ENCODE data around the gene AGER.

AGER gene

DNA sequence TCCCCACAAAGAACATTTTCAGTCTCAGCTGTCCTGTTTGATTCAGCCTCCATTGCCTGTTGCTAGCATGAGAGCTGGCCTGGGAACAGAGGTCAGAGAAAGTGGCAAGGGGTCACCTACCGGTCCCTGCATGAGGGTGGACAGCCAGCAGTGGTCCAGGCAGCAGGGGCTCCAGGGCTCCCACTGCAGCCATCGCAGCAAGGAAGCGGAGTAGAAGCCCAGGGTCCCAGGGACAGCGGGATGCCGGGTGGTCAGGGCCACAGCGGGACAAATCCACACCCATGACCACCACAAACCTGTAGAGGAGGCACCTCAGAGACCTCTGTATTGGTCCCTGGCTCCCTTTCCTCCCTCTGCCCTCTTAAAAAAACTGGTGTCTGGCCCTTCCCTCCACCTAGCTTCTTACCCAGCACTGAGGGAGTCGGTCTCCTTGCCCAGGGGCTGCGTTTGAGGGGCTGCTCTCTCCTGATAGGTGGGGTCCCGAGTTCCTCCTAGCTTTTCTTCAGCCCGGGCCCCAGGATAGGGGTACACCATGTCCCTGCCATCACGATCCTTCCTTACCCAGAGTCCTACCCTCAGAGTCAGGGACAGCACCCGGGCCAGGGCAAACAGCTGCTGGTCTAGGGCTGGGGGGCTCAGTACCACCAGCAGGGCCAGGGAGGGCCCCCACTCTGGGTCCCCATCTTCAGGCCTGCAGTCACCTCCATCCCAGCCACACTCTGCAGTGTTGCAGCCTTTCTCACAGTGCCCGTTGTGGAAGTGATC lies 16.8 kb upstream of the AGER start:
- Histone ChIP-seq H3K27me3 (ENCODE audit: control insufficient read depth, insufficient read depth, low read length) (no peaks in the 10 kb centered on the region), H3K4me1 (no peaks in the 10 kb centered on the region), H3K27ac (no peak overlapping the region), H3K9ac (no peak overlapping the region), H3K4me2 (ENCODE audit: low read length) (no peak overlapping the region), H3K4me3 (ENCODE audit: low read depth, low read length) (no peak overlapping the region), H2AFZ (no peak overlapping the region), H3K79me2 (no peaks in the 10 kb centered on the region), H3K36me3 (ENCODE audit: control insufficient read depth, insufficient read depth, low read length) (no peaks in the 10 kb centered on the region), H3K9me3 (ENCODE audit: control insufficient read depth, low read length) (no peaks in the 10 kb centered on the region)
- TF ChIP-seq CTCF (IDR thresholded peaks at IDR 0.05), result no peak

- H3K4me2 ChIP-seq (ENCODE audit: low read length), result no peak overlapping the region
- no peaks in the 10 kb centered on the region for H3K4me1 ChIP-seq
- H3K9me3 ChIP-seq (ENCODE audit: control insufficient read depth, low read length), result no peaks in the 10 kb centered on the region
- no peak overlapping the region for H3K27ac ChIP-seq
- no peaks in the 10 kb centered on the region for H3K79me2 ChIP-seq
- no peak overlapping the region for H3K4me3 ChIP-seq (ENCODE audit: low read depth, low read length)
- no peak overlapping the region for H2AFZ ChIP-seq
- TF ChIP-seq CTCF (IDR thresholded peaks at IDR 0.05), result no peak
- no peaks in the 10 kb centered on the region for H3K27me3 ChIP-seq (ENCODE audit: control insufficient read depth, insufficient read depth, low read length)
- no peaks in the 10 kb centered on the region for H3K36me3 ChIP-seq (ENCODE audit: control insufficient read depth, insufficient read depth, low read length)
- no peak overlapping the region for H3K9ac ChIP-seq
These were observed 14.8 kb upstream of the AGER start for GRCh38 chr6:32198866-32199265.

DNA sequence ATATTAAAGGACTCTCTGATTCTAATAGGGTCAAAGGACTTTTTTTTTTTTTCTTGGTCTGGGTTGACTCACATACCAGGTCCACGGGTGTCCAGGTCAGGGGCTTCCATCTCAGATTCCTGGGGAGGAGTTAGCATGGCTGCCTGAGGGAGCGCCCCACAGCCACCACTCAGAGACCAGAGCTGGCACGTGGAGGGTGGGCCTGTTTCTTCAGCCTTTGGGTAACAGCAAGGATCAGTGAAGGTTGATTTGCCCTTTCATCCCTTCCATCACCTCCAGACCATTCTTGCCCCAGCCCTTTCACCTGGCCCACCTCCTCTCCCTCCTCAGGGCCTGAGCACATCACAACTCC lies 14.3 kb upstream of the AGER start:
- H3K27me3 ChIP-seq (ENCODE audit: control insufficient read depth, insufficient read depth, low read length), result no peaks in the 10 kb centered on the region
- H3K4me3 ChIP-seq (ENCODE audit: low read depth, low read length), result no peak overlapping the region
- H3K9ac ChIP-seq, result no peak overlapping the region
- no peaks in the 10 kb centered on the region for H3K9me3 ChIP-seq (ENCODE audit: control insufficient read depth, low read length)
- H3K36me3 ChIP-seq (ENCODE audit: control insufficient read depth, insufficient read depth, low read length), result no peaks in the 10 kb centered on the region
- no peak overlapping the region for H3K4me2 ChIP-seq (ENCODE audit: low read length)
- TF ChIP-seq CTCF (IDR thresholded peaks at IDR 0.05), result no peak
- H2AFZ ChIP-seq, result no peak overlapping the region
- no peaks in the 10 kb centered on the region for H3K79me2 ChIP-seq
- no peaks in the 10 kb centered on the region for H3K4me1 ChIP-seq
- H3K27ac ChIP-seq, result no peak overlapping the region

GRCh38 chr6:32196682-32197616 lies 12.9 kb upstream of the AGER start:
- Histone ChIP-seq H3K79me2 (no peaks in the 10 kb centered on the region), H2AFZ (peak overlapping the region; percentile 93), H3K36me3 (ENCODE audit: control insufficient read depth, insufficient read depth, low read length) (no peaks in the 10 kb centered on the region), H3K4me3 (ENCODE audit: low read depth, low read length) (peak overlapping the region; percentile 82), H3K9me3 (ENCODE audit: control insufficient read depth, low read length) (no peaks in the 10 kb centered on the region), H3K4me2 (ENCODE audit: low read length) (peak overlapping the region; percentile 92), H3K27ac (peak overlapping the region; percentile 98), H3K4me1 (no peaks in the 10 kb centered on the region), H3K27me3 (ENCODE audit: control insufficient read depth, insufficient read depth, low read length) (no peaks in the 10 kb centered on the region), H3K9ac (peak overlapping the region; percentile 94)
- TF ChIP-seq CTCF (IDR thresholded peaks at IDR 0.05), result no peak

Measured in parathyroid adenoma (tissue), 2 donors.